ENCODE measurements around the gene ZNF573. TPM values are rescaled to one million over a fixed set of nuclear protein-coding genes. Genes with fewer than 3 reads are reported as not detected.

Gene ZNF573
- total and polyA plus RNA-seq, 9 of the 15 experiments (the other 6 are each of a cell fraction or from before 2014, with no cell fraction given) = 1.5 to 7.9 (median 4.3) TPM

- peak; percentile 50; the same call in 1 of the 2 replicates for TF ChIP-seq ZNF407 (IDR thresholded peaks at IDR 0.05; ENCODE audit: low read depth)
- TF ChIP-seq ZNF143 (CRISPR knock-in tag; IDR thresholded peaks at IDR 0.05) = peak; percentile 86
- TF ChIP-seq CEBPZ (IDR thresholded peaks at IDR 0.05; ENCODE audit: borderline replicate concordance, low read depth, low read length) = no peak
- 0 out of 2 replicates have a peak, but pooled peaks have one; percentile 24 for TF ChIP-seq NR2C1 (IDR thresholded peaks at IDR 0.05)
- TF ChIP-seq NR2C1 (tag; IDR thresholded peaks at IDR 0.05) = peak; percentile 76
- TF ChIP-seq SETDB1 (IDR thresholded peaks at IDR 0.05; ENCODE audit: low read length) = no peak
- no peak for TF ChIP-seq ZNF785 (CRISPR knock-in tag; IDR thresholded peaks at IDR 0.05)
- TF ChIP-seq MED1 (CRISPR knock-in tag; IDR thresholded peaks at IDR 0.05; ENCODE audit: borderline replicate concordance) = no peak
- no peak for TF ChIP-seq ZNF384 (IDR thresholded peaks at IDR 0.05; ENCODE audit: low read depth, low read length)
- peak; percentile 11 for TF ChIP-seq CTCFL (IDR thresholded peaks at IDR 0.05; ENCODE audit: borderline replicate concordance, insufficient read depth, low read depth, low read length, poor library complexity, severe bottlenecking)
- TF ChIP-seq SMARCE1 (IDR thresholded peaks at IDR 0.05) = no peak
- TF ChIP-seq JUN (IDR thresholded peaks at IDR 0.05; ENCODE audit: borderline replicate concordance, low read depth, low read length) = no peak
- no peak for TF ChIP-seq JUN (CRISPR knock-in tag; IDR thresholded peaks at IDR 0.05; ENCODE audit: borderline replicate concordance)
- TF ChIP-seq BHLHE40 (IDR thresholded peaks at IDR 0.05; ENCODE audit: low read length) = peak; percentile 60
Measured at GRCh38 chr19:37779127-37780005, at the start of gene ZNF573 (continued).

All from K562 (cell line).